Fibroblast of upper back skin (primary cell): ENCODE data around the gene TNFRSF14.

ENCODE experiments used
- DNase-seq: peaks from one replicate; pipeline ENCODE4 v3.0.0-alpha.2; 2013

The TNFRSF14 gene

GRCh38 chr1:2604156-2604843 lies 48.1 kb downstream of the TNFRSF14 start:
- DNase-seq, result no peak

DNA sequence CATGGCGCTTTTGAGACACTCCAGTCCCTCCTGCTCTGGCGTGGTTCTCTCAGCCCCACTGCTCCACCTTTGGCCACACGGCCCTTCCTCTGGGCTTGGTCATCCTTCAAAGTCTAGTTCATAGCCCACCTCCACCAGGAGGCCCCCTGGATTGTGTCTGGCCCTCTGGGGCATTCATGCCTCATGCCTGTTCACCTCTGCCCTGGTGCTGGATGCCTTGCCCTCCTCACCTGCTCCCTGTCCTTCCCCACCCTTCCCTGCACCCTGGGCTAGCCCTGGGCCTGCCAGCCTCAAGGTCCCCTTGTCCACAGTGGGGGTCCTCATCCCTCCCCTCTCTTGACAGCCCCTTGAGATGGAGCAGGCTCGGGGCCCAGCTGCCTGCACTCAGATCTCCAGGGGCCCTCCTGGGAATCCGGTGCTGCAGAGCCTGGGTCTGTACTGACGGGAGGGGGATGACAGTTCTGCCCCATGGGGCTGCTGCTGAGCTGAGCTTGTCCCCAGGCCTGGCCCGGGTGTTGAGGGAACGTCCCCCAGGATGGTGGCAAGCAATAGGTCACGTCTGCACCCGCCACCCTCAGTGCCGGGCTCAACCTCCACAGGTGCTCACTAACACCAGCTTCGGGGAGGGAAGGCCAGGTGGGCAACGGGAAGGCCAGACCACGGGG lies 48.8 kb downstream of the TNFRSF14 start:
- DNase-seq, result no peak

DNA sequence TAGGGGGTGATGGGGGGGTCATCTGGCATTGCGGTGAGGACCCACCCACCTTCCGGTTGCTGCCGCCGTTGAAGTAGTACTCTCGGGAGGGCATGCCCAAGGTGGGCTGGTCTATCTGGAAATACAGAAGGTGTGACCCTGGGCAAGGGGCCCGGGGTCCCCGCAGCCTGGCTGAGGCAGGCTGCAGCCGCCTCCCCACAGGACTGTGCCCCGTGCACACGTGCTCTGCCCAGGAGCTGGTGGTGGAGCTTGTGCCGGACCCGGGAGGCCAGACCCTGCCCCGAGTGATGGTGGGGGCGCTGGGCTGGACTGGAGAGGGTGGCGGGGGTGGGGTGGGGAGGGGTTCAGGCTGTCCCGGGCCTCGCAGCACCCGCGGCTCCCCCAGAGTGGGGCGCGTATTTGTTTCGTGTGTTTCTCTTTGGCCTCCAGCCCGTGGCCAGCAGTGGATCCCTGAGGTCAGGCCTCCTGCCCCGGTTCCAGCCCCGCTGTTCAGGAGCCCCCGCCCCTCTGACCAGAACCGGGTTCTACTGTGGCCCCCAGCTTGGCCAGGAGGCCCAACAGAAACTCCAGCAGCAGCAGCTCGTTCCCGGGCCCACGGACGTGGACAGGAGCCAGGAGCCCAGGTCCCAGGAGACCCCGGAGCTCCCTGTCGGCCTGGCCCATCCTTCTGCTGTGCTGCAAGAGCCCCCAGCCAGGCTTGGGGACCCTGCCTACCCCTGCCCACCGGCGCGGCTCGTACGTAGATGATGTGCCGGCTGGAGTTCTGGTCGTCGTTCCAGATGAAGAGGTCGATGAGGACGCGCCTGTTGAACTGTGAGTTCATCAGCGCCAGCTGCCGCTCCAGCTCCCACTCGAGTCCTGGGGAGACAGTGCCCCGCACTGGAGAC lies 49.6 kb downstream of the TNFRSF14 start:
- no peak for DNase-seq

DNA sequence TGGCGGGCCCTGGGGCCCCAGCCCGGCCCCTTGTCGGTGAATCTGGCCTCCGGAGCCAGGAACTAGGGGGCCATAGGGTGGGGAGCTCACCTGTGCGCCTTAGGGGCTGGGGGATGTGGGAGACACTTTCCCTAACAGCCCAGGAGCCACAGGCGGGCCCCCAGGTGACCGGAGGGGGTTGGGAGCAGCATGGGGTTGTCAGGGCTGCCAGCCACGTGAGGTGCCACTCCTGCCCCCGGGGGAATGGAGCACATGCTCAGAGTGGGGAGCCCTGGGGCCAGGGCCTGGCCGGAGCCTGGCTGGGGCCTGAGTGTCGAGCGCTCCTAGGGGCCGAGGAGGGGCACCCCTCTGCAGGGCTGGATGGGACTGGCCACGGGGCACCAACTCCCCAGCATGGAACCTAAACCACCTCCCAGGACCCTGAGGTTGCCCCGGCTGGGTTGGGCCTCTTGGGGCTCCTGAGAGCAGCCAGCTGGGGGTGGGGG lies 50.3 kb downstream of the TNFRSF14 start:
- DNase-seq, result no peak

GRCh38 chr1:2606881-2607621 lies 50.9 kb downstream of the TNFRSF14 start:
- DNase-seq, result no peak

DNA sequence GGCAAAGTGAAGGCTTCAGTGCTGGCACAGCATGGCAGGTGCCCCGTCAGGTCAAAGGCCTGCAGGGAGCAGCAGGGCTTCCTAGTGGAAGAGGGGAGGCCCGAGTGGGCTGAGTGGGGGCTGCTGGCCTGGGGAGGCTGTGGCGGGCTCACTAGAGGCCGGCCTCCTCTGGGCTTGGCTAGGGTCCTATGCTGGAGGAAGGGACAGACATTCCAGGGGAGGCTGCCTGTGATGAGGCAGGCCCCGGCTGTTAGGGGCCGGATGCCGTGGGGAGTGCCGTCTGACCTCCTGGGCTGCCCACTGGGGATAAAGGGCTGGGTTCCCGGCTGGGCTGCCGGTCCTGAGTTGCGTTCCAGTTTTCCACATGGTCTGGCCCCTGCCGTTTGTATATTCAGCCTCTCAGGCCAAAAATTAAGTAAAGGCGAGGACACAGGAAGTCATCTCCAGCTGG lies 51.5 kb downstream of the TNFRSF14 start:
- no peak for DNase-seq

DNA sequence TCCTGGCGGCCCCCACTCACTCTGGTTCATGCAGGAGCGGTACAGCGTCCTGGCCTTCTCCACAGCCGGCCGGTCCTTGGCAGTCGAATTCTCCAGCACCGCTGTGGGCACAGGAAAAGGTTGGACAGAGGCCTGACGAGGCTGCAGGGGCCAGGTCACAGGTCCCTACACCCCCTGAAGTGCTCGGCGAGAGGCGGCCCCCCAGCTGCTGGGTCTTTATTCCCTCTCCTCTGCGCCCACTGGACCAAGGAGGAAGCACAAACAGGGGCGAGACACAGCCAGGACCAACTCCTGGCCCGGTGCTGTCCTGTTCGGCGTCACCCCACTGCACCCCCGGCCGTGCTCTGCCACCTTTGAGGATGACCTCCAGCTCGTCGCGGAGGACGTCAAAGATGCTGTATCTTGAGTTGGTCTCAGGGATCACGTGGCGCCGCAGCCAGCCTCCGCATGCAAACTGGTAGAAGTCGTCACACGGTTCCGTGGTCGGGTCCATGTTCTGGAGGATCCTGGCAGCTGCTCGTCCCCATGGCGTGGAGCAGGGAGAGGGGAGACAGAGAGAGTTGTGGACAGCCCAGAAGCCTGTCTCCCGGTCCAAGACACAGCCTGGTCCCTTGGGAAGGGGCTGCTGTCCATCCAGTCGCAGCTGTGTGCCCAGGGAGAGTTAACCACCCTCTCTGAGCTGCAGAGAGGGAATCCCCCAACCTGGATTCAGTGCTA lies 53.3 kb downstream of the TNFRSF14 start:
- DNase-seq, result no peak

DNA sequence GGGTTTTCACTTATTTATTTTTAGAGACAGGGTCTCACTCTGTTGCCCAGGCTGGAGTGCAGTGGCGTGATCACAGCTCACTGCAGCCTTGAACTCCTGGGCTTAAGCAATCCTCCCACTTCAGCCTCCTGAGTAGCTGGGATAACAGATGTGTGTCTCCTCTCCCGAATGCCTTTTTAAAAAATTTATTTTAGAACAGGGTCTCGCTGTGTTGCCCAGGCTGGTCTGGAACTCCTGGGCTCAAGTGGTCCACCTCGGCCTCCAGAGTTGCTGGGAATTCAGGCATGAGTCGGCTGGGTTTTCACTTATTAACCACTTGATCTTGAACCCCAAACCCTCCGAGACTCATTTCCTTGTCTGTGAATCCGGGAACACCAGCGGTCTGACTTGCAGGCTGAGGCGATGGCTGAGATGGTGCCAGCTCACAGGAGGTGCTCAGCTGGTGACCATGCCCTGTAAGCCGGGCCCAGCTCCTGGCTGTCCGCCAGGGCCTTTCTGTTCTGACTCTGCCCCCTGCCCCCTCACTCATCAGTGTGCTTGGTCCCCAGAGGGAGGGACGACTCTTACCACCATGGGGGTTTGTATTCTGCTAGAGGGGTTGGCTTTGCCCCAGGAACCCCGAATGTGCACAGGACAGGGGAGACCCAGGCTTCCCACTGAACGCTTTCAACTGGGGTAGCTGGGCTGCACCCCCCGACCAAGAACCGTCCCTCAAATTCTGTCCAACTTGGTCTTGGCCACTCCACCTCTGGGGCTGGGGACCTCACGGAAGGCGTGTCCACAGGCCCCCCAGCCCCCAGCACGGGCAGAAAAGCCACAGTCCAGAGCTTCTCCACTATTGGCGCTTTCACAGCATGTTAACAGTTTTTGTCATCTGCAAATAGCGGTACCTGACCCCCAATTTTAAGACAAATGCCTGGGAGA lies 54.1 kb downstream of the TNFRSF14 start:
- no peak for DNase-seq

GRCh38 chr1:2611031-2611501 lies 54.9 kb downstream of the TNFRSF14 start:
- DNase-seq, result no peak

DNA sequence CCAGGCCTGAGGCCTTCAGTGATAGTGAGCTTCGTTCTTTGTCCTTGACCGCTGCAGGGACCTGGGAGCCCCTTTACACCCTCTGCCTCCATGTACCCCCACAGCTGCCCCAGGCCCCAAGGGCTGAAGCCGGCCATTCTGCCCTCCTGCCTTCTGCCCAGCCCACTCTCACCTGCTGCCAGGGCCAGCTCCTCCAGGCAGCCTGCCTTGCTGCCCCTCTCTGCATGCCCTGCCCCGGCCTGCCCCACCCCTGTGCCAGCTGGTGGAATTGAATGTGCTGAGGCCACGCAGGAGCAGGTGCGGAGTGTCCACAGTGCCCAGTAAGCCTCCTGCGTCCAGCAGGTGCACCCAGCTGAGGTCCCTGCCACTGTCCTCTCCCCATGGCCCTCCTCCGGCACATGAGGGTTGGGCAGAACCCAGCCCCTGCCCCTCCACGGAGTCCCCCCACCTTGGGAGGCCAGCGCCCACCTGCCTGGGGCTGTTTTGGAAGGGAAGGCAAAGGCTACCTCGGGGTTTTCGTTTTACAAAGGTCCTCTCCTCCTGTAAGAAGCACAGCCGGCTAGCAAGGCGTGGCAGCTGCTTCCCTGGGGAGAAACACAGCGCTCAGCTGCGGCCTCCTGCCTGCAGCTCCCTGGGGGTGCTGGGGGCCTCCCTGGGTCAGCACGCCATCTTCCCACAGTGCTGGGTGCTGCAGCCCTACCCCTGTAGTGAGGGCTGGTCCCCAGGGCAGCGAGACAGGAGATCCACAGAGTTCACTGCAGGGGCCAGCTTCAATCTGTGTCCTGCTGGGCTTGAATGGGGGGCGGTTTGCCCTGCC lies 55.7 kb downstream of the TNFRSF14 start:
- DNase-seq, result no peak

- no peak for DNase-seq
Measured at GRCh38 chr1:2612591-2613365, 56.6 kb downstream of the TNFRSF14 start.
